K562 (cell line): ENCODE measurements around the gene TOMT. TPM values are rescaled to one million over a fixed set of nuclear protein-coding genes. Genes with fewer than 3 reads are reported as not detected.

Experiments
- ARNT ChIP-seq, 2 experiments: fragments of 450-650 bp; IDR thresholded peaks; 2 replicates each; pipeline ENCODE4 v1.6.1; 2016; ENCODE audit warnings: mild to moderate bottlenecking in 1 of 2
- CHAMP1 ChIP-seq: fragments of 450-650 bp; IDR thresholded peaks from 2 replicates; pipeline ENCODE4 v1.6.1; 2016; ENCODE audit warnings: mild to moderate bottlenecking
- COPS2 ChIP-seq: fragments of 450-650 bp; conservative IDR thresholded peaks from 2 replicates; pipeline ENCODE4 v1.6.1; 2016; ENCODE audit warnings: mild to moderate bottlenecking, moderate library complexity
- FOXM1 ChIP-seq, 2 experiments: fragments of 450-650 bp in 1 of 2; sonication (generic) in 1 of 2; formaldehyde crosslinking in 1 of 2; IDR thresholded peaks; 2 replicates each; pipeline versions ENCODE4 v1.6.1 to v1.9.0; 2017 to 2022; ENCODE audit warnings: low read depth in 2 of 2, mild to moderate bottlenecking in 2 of 2, missing genetic modification reagents in 1 of 2, moderate library complexity in 1 of 2
- HNRNPL ChIP-seq: fragments of 200-400 bp; formaldehyde crosslinking; IDR thresholded peaks from 2 replicates; pipeline ENCODE4 v1.6.1; 2017; ENCODE audit warnings: low read depth, mild to moderate bottlenecking, low read length
- MTF1 ChIP-seq: fragments of 250-450 bp; sonication (Bioruptor Pico); IDR thresholded peaks from 2 replicates; pipeline ENCODE4 v1.9.0; 2021; ENCODE audit warnings: moderate library complexity, mild to moderate bottlenecking, inconsistent platforms, borderline replicate concordance
- NBN ChIP-seq: fragments of 450-650 bp; IDR thresholded peaks from 2 replicates; pipeline ENCODE4 v1.6.1; 2016; ENCODE audit warnings: low read depth, mild to moderate bottlenecking
- NCOR1 ChIP-seq: fragments of 450-650 bp; IDR thresholded peaks from 2 replicates; pipeline ENCODE4 v1.6.1; 2016; ENCODE audit warnings: mild to moderate bottlenecking, moderate library complexity
- PCBP2 ChIP-seq: fragments of 200-400 bp; formaldehyde crosslinking; IDR thresholded peaks from 2 replicates; pipeline ENCODE4 v1.6.1; 2018; ENCODE audit warnings: low read length, low read depth, mild to moderate bottlenecking, moderate library complexity; ENCODE audit not compliant: poor library complexity, severe bottlenecking
- ZNF407 ChIP-seq: fragments of 450-650 bp; IDR thresholded peaks from 2 replicates; pipeline ENCODE4 v1.6.1; 2016; ENCODE audit warnings: low read depth
- polyA plus RNA-seq, 8 experiments: library from polyadenylated mRNA; depleted of rRNA in 4 of 8; stranded (reverse) in 5 of 8; unstranded in 3 of 8; fragments of >200 nt; fragmentation: Nextera tagmentation in 2 of 8; fragmentation: Illumina TruSeq in 1 of 8; extraction: Ambion mirVana in 2 of 8; extraction: Trizol in 1 of 8; gene quantifications; 2 replicates each; pipeline versions ENCODE4 v1.2.1 to v1.2.3, GENCODE V29; 2011 to 2014; ENCODE audit warnings: inconsistent platforms in 1 of 8, missing spikeins in 1 of 8
- total RNA-seq, 7 experiments: library from RNA; depleted of rRNA in 6 of 7; stranded (reverse); fragments of >200 nt in 6 of 7; fragmentation: Illumina TruSeq in 2 of 7; extraction: Trizol in 2 of 7; gene quantifications; 2 replicates each; pipeline versions ENCODE4 v1.2.1 to v1.2.3, GENCODE V29; 2011 to 2021; ENCODE audit warnings: low replicate concordance in 1 of 7

The TOMT gene
- total and polyA plus RNA-seq, 9 of the 15 experiments (the other 6 are each of a cell fraction or from before 2014, with no cell fraction given) = not detected

DNA sequence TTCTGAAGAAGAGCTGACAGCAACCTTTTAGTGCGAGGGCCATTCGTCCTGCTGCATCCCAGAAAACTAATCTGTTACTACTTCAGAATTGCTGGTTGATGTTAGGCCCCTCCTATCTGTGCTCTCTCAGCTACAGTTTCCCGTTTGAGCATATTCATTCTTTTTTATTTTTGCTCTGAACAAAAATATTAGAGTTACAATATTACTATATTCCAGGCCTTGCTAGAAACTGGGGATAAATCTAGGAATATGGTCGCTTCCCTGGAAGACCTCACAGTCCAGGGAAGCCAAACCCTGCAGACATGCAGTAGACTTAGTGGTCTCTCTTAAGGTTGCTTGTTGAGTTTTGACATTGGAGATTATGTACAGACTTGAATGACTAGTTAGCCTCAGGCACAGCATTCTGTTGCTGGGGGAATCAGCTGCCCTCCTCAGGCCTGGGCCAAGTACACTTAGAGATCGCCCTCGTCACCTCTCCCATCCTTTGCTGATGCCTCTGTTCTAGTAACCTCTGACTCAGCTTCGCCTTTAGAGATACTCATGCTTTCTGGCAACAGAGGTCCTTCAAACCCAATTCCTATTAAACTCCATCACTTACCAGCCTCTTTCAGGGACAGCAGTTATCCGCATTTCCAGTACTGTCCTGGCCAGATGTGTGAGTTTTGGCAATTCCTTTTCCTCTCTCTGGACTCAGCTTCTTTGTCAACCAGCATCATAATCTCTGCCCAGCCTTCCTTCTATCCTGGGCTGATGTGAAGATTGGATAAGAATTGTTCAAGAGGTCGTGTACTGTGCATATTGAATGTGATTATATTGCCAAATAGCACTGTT lies 7.5 kb downstream of the TOMT start (continued):
- no peak for TF ChIP-seq ZNF407
- peak; percentile 16 for TF ChIP-seq NCOR1
- peak; percentile 65; the same call in 1 of the 2 replicates for TF ChIP-seq NBN
- TF ChIP-seq CHAMP1 = no peak
- peak in 1 of 2 experiments; percentile 78; a peak in 2 of 4 replicates for TF ChIP-seq ARNT (IDR thresholded peaks at IDR 0.05)
- TF ChIP-seq HNRNPL = no peak
- TF ChIP-seq MTF1 (CRISPR knock-in tag) = no peak
- TF ChIP-seq FOXM1 (IDR thresholded peaks at IDR 0.05; ENCODE audit: low read depth) = no peak
- TF ChIP-seq FOXM1 (CRISPR knock-in tag; IDR thresholded peaks at IDR 0.05; ENCODE audit: low read depth) = no peak
- no peak for TF ChIP-seq PCBP2
- no peak for TF ChIP-seq COPS2
